B cell (primary cell): ENCODE measurements around the gene NUSAP1. TPM values are rescaled to one million over a fixed set of nuclear protein-coding genes. Genes with fewer than 3 reads are reported as not detected.
"Not testable (repeated sequence)": the region's sequence is repeated elsewhere in the genome, so short reads cannot be mapped to it uniquely, and the experiment has no call there.

ENCODE experiments used
- ATAC-seq: fragments of 200-7000 bp; cut with Tn5 transposase; one replicate; pipeline ENCODE4 v1.10.0; 2021; ENCODE audit warnings: low read depth, mild to moderate bottlenecking, moderate number of reproducible peaks, moderate library complexity
- CTCF ChIA-PET: fragments of 350-600 bp; sonication (Branson Sonifier 250); formaldehyde crosslinking; loops from one replicate; lab custom pipeline; 2021; ENCODE audit warnings: antibody characterized with exemption, inconsistent platforms; lab: Charles Lee
- POLR2A ChIA-PET: fragments of 350-600 bp; sonication (Branson Sonifier 250); formaldehyde crosslinking; loops from one replicate; lab custom pipeline; 2021; ENCODE audit warnings: antibody characterized with exemption; lab: Charles Lee
- DNase-seq: peaks from one replicate; pipeline ENCODE4 v3.0.0; 2013
- H2AFZ ChIP-seq: 2 replicates; pipeline ENCODE4 v1.6.1; 2012; ENCODE audit warnings: mild to moderate bottlenecking, low read depth, low read length; ENCODE audit not compliant: insufficient read depth, poor library complexity, severe bottlenecking
- H3K27ac ChIP-seq, 2 donors: 1 replicate in 1 of 2; 2 replicates in 1 of 2; pipeline ENCODE4 v1.5.1; 2012 to 2013; ENCODE audit warnings: low read length in 2 of 2, mild to moderate bottlenecking in 2 of 2, moderate library complexity in 1 of 2
- H3K27me3 ChIP-seq, 4 experiments: fragments of 200-600 bp in 1 of 4; sonication (generic) in 1 of 4; replicated peaks in 1 of 4; 1 replicate in 2 of 4; 2 replicates in 2 of 4; pipeline versions ENCODE4 v1.6.1 to v1.7.0; 2013 to 2016; ENCODE audit warnings: low read length in 3 of 4, mild to moderate bottlenecking in 2 of 4, mixed read lengths in 1 of 4, moderate library complexity in 1 of 4; ENCODE audit not compliant: insufficient read depth in 4 of 4, control insufficient read depth in 3 of 4; ENCODE audit errors: control extremely low read depth in 1 of 4
- H3K36me3 ChIP-seq, 2 experiments: replicated peaks in 1 of 2; 1 replicate in 1 of 2; 2 replicates in 1 of 2; pipeline versions ENCODE4 v1.6.1 to v1.7.1; 2013; ENCODE audit warnings: low read length in 1 of 2; ENCODE audit not compliant: insufficient read depth in 2 of 2, control insufficient read depth in 1 of 2; ENCODE audit errors: control extremely low read depth in 1 of 2, extremely low read depth in 1 of 2
- H3K4me1 ChIP-seq, 2 donors: fragments of 200-600 bp in 1 of 2; sonication (generic) in 1 of 2; 1 replicate in 1 of 2; 2 replicates in 1 of 2; pipeline versions ENCODE4 v1.5.1 to v1.6.1; 2013 to 2017; ENCODE audit warnings: low read length in 2 of 2; ENCODE audit not compliant: control insufficient read depth in 2 of 2, insufficient read depth in 2 of 2
- H3K4me2 ChIP-seq: replicated peaks from 2 replicates; pipeline ENCODE3; 2012; ENCODE audit warnings: mild to moderate bottlenecking, low read depth, low read length; ENCODE audit not compliant: poor library complexity, severe bottlenecking
- H3K4me3 ChIP-seq, 5 experiments: fragments of 200-600 bp in 1 of 5; sonication (generic) in 1 of 5; 1 replicate in 3 of 5; 2 replicates in 2 of 5; pipeline versions ENCODE4 v1.5.1 to v1.7.0; 2011 to 2016; ENCODE audit warnings: low read length in 4 of 5, mild to moderate bottlenecking in 4 of 5, low read depth in 2 of 5, control low read depth in 1 of 5, moderate library complexity in 1 of 5; ENCODE audit not compliant: insufficient read depth in 1 of 5; ENCODE audit errors: control extremely low read depth in 1 of 5, extremely low read depth in 1 of 5
- H3K79me2 ChIP-seq: fragments of 200-600 bp; sonication (generic); one replicate; pipeline ENCODE4 v1.6.0; 2016; ENCODE audit warnings: low read length; ENCODE audit not compliant: control insufficient read depth, insufficient read depth
- H3K9ac ChIP-seq: fragments of 200-600 bp; sonication (generic); 2 replicates; pipeline ENCODE4 v1.6.1; 2017; ENCODE audit warnings: mild to moderate bottlenecking, low read length, moderate library complexity
- H3K9me3 ChIP-seq, 3 donors: one replicate each; pipeline versions ENCODE4 v1.6.1 to v1.7.1; 2013; ENCODE audit warnings: low read length in 2 of 3; ENCODE audit not compliant: control insufficient read depth in 2 of 3, insufficient read depth in 1 of 3; ENCODE audit errors: control extremely low read depth in 1 of 3
- H4K20me1 ChIP-seq: 2 replicates; pipeline ENCODE4 v1.6.0; 2012; ENCODE audit warnings: mild to moderate bottlenecking, low read length; ENCODE audit not compliant: insufficient read depth, control insufficient read depth, poor library complexity, severe bottlenecking
- H3K27ac Mint-ChIP-seq: one replicate; pipeline ENCODE4 v1.8.0; 2021; ENCODE audit warnings: mixed read lengths
- H3K27me3 Mint-ChIP-seq: one replicate; pipeline ENCODE4 v1.8.0; 2021; ENCODE audit warnings: mixed read lengths
- H3K4me1 Mint-ChIP-seq: one replicate; pipeline ENCODE4 v1.8.0; 2021; ENCODE audit warnings: mixed read lengths
- H3K4me3 Mint-ChIP-seq: one replicate; pipeline ENCODE4 v1.8.0; 2021; ENCODE audit warnings: mixed read lengths
- H3K9me3 Mint-ChIP-seq: one replicate; pipeline ENCODE4 v1.8.0; 2022; ENCODE audit warnings: mixed read lengths; ENCODE audit not compliant: insufficient read depth
- CTCF ChIP-seq: fragments of 200-600 bp; IDR thresholded peaks from one replicate; pipeline ENCODE4 v1.8.0; 2022; ENCODE audit warnings: antibody characterized with exemption, mild to moderate bottlenecking
- EZH2 ChIP-seq: IDR thresholded peaks from 2 replicates; pipeline ENCODE4 v1.6.1; 2012; ENCODE audit warnings: borderline replicate concordance, low read depth, mild to moderate bottlenecking, moderate library complexity, low read length; ENCODE audit not compliant: insufficient read depth, poor library complexity, severe bottlenecking
- WGBS: methylation state at CpG from one replicate; pipeline ENCODE4 v1.1.5; 2013; ENCODE audit warnings: missing lambda C conversion rate; ENCODE audit not compliant: insufficient coverage; 5-methylcytosine and 5-hydroxymethylcytosine counted together
- intact Hi-C: fragments of 100-400 bp; cut with micrococcal nuclease; formaldehyde crosslinking; loops from one replicate; pipeline ENCODE4 v1.10.0; 2022
- polyA plus RNA-seq: library from polyadenylated mRNA; depleted of rRNA; stranded (reverse); fragments of >200 nt; gene quantifications from 2 replicates; pipeline ENCODE4 v1.2.3, GENCODE V29; 2012
- total RNA-seq, 2 donors: library from RNA; stranded (reverse); fragments of 120-200 nt in 1 of 2; gene quantifications; 1 replicate in 1 of 2; 2 replicates in 1 of 2; pipeline versions ENCODE4 v1.2.3 to v1.2.4, GENCODE V29; 2013 to 2022

The NUSAP1 gene
- total and polyA plus RNA-seq, 2 donors (not counting 1 experiment from before 2014, with no cell fraction given) = 5.4 to 8.3 TPM

GRCh38 chr15:41307679-41308078 is 25.0 kb upstream of the NUSAP1 start:
- Mint-ChIP-seq H3K27me3 (no peaks in the 10 kb centered on the region), H3K4me1 (peaks cover 15% of the 10 kb centered on the region), H3K27ac (no peak overlapping the region), H3K9me3 (no peaks in the 10 kb centered on the region), H3K4me3 (no peak overlapping the region)
- Histone ChIP-seq H3K4me2 (no peak overlapping the region), H3K79me2 (peaks cover 3% of the 10 kb centered on the region), H3K27me3 (no peaks in the 10 kb centered on the region), H3K9ac (no peak overlapping the region), H2AFZ (no peak overlapping the region), H4K20me1 (no peaks in the 10 kb centered on the region), H3K27ac (no peak overlapping the region), H3K36me3 (peaks cover 1 to 5% of the 10 kb centered on the region in 2 experiments), H3K9me3 (no peaks in the 10 kb centered on the region), H3K4me1 (peaks cover 0 to 5% of the 10 kb centered on the region in 2 donors), H3K4me3 (no peak overlapping the region)
- 77% methylated on average over 4 of the region's 5 CpGs for WGBS
- ChIA-PET CTCF (interaction anchor here (0.9 kb wide), 1 partner anchor 10 kb away, joined by 4 read pairs; no protein-coding TSS in a partner anchor), POLR2A (no interaction called here)
- no peak for TF ChIP-seq EZH2
- no peak for TF ChIP-seq CTCF
- ATAC-seq = no peak
- no peak for DNase-seq
- intact Hi-C loops = no loop called here

GRCh38 chr15:41309226-41309905 is 23.3 kb upstream of the NUSAP1 start:
- no CpG with 5 or more reads among the region's 2 CpGs for WGBS
- no peaks in the 10 kb centered on the region for H3K27me3 ChIP-seq
- intact Hi-C loops = no loop called here
- peaks cover 0 to 5% of the 10 kb centered on the region in 2 donors for H3K4me1 ChIP-seq
- no peak overlapping the region for H2AFZ ChIP-seq
- H3K36me3 ChIP-seq = peaks cover 1 to 5% of the 10 kb centered on the region in 2 experiments
- no peak overlapping the region for H3K27ac ChIP-seq
- POLR2A ChIA-PET = interaction anchor here (0.6 to 0.7 kb wide), 3 partner anchors 11 to 820 kb away, joined by 3 read pairs; no protein-coding TSS in a partner anchor
- H3K27ac Mint-ChIP-seq = no peak overlapping the region
- H3K79me2 ChIP-seq = peaks cover 3% of the 10 kb centered on the region
- TF ChIP-seq EZH2 (no peak), CTCF (no peak)
- CTCF ChIA-PET = interaction anchor here (0.7 to 1.3 kb wide), 2 partner anchors 23 to 26 kb away, joined by 3 to 4 read pairs; partner anchors contain the start of genes NUSAP1 and OIP5
- H3K4me3 Mint-ChIP-seq = no peak overlapping the region
- H3K9ac ChIP-seq = no peak overlapping the region
- no peak overlapping the region for H3K4me2 ChIP-seq
- no peak overlapping the region for H3K4me3 ChIP-seq
- no peaks in the 10 kb centered on the region for H4K20me1 ChIP-seq
- H3K9me3 ChIP-seq = no peaks in the 10 kb centered on the region
- no peaks in the 10 kb centered on the region for H3K27me3 Mint-ChIP-seq
- H3K4me1 Mint-ChIP-seq = peaks cover 7% of the 10 kb centered on the region
- ATAC-seq (no peak), DNase-seq (no peak)
- H3K9me3 Mint-ChIP-seq = no peaks in the 10 kb centered on the region

- H3K27me3 ChIP-seq, H3K27ac Mint-ChIP-seq, DNase-seq, H3K27ac ChIP-seq, H3K4me3 Mint-ChIP-seq, H3K4me1 ChIP-seq, H3K4me1 Mint-ChIP-seq, ATAC-seq, H4K20me1 ChIP-seq, H3K4me3 ChIP-seq, H3K9me3 Mint-ChIP-seq, intact Hi-C loops, H3K4me2 ChIP-seq, H2AFZ ChIP-seq, H3K79me2 ChIP-seq, H3K27me3 Mint-ChIP-seq, H3K9ac ChIP-seq, H3K9me3 ChIP-seq, CTCF ChIA-PET, POLR2A ChIA-PET, H3K36me3 ChIP-seq: not testable (repeated sequence)
- 99% methylated on average over 16 of the region's 39 CpGs for WGBS
Measured at GRCh38 chr15:41320805-41321330, 11.8 kb upstream of the NUSAP1 start.
